ENCODE data around the gene TPPP3. TPM values are rescaled to one million over a fixed set of nuclear protein-coding genes. Genes with fewer than 3 reads are reported as not detected.
"Not testable (repeated sequence)": the region's sequence is repeated elsewhere in the genome, so short reads cannot be mapped to it uniquely, and the experiment has no call there.

Gene TPPP3
- total RNA-seq, 1 donor from 2014 or later = 0.46 TPM

DNA sequence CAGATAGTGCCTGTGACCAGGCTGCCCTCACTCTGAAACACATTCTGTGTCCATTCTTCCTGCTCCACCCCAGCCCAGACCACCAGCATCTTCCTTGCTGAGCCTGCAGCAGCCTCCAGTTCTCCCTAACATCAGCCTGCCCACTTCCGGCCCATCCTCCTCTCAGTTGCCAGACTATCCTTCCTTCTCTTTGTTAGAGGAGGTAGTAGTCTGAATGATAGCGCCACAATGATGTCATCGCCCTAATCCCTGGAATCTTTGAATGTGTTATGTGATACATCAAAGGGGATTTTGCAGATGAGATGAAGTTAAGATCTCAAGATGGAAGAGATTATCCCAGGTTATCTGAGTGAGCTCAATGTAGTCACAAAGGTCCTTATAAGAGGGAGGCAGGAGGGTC is 26.2 kb upstream of the TPPP3 start:
- Histone ChIP-seq H3K4me3 (ENCODE audit: low read depth, low read length) (no peak overlapping the region), H3K27me3 (ENCODE audit: control insufficient read depth, insufficient read depth, low read length) (peaks cover 1% of the 10 kb centered on the region), H3K36me3 (ENCODE audit: control insufficient read depth, insufficient read depth, low read length) (no peaks in the 10 kb centered on the region)
- DNase-seq (ENCODE audit: low read depth) = no peak
- TF ChIP-seq CTCF (IDR thresholded peaks at IDR 0.05; ENCODE audit: insufficient read depth, low read length, poor library complexity, severe bottlenecking) = no peak

- no peak for TF ChIP-seq CTCF (IDR thresholded peaks at IDR 0.05; ENCODE audit: insufficient read depth, low read length, poor library complexity, severe bottlenecking)
- H3K4me3 ChIP-seq (ENCODE audit: low read depth, low read length) = no peak overlapping the region
- no peak for DNase-seq (ENCODE audit: low read depth)
These were observed 24.2 kb upstream of the TPPP3 start for GRCh38 chr16:67417333-67418061.

DNA sequence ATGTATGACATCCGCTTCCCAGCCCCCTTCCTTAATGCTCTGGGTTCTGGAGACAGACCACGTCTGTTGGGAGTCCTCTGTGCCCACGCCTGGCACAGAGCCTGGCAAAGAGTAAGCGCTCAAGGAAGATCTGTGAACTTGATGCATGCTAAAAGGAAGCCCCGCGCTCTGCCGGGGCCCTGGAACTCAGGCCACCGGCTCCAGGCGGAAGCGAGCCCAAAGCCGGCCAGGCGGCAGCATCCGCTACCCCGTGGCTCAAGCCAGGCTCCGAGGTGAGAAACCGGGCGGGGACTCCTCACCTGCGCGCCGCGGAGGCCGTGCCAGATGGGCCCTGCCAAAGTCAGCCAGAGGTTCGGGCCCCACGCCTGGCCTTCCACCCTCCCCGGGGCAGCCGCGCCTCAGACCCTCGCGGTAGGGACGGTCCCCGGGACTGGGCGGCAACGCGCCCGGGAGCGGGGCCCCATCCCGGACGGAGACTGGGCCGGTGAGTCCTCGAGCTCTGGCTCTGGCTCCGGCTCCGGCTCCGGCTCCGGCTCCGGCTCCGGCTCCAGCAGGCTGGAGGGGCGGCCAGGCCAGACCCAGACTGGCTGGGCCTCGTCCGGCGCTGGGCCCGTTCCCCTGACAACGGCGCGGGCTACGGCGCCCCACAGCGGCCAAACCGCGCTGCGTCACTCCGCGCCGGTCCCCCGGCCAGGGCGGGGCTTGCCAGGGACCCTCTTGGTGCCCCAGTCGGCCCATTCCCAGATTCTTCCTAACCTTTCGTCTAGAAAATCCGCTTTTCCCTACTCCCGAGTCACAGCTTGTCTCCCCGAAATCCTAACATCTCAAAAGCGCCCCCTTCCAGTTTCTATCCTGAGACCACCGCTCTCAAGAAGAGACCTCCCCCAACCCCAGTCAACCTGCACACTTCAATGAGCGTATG is 22.8 kb upstream of the TPPP3 start, which contains the start of gene ZDHHC1:
ZDHHC1 (minus strand) TSS at position 606 of the 922 bp plus-strand sequence. CDS start 8,702 bp downstream, outside the sequence.
- no peak for DNase-seq (ENCODE audit: low read depth)
- no peak for TF ChIP-seq CTCF (IDR thresholded peaks at IDR 0.05; ENCODE audit: insufficient read depth, low read length, poor library complexity, severe bottlenecking)
- no peaks in the 10 kb centered on the region for H3K36me3 ChIP-seq (ENCODE audit: control insufficient read depth, insufficient read depth, low read length)
- peak within 1 kb of the TSS; percentile 80 for H3K4me3 ChIP-seq (ENCODE audit: low read depth, low read length)
- no peaks in the 10 kb centered on the region for H3K27me3 ChIP-seq (ENCODE audit: control insufficient read depth, insufficient read depth, low read length)

More at GRCh38 chr16:67417333-67418061, 24.2 kb upstream of the TPPP3 start:
- Histone ChIP-seq H3K27me3 (ENCODE audit: control insufficient read depth, insufficient read depth, low read length) (no peaks in the 10 kb centered on the region), H3K36me3 (ENCODE audit: control insufficient read depth, insufficient read depth, low read length) (no peaks in the 10 kb centered on the region)

DNA sequence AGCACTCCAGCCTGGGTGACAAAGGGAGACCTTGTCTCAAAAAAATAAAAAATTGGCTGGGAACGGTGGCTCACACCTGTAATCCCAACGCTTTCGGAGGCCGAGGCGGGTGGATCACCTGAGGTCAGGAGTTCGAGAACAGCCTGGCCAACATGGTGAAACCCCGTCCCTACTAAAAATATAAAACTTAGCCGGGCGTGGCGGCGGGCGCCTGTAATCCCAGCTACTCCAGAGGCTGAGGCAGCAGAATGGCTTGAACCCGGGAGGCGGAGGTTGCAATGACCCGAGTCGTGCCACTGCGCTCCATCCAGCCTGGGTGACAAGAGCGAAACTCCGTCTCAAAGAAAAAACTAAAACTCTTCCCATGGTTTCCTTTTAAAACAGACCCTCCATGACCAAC is 22.1 kb upstream of the TPPP3 start:
- not testable (repeated sequence) for H3K27me3 ChIP-seq (ENCODE audit: control insufficient read depth, insufficient read depth, low read length); DNase-seq (ENCODE audit: low read depth)

DNA sequence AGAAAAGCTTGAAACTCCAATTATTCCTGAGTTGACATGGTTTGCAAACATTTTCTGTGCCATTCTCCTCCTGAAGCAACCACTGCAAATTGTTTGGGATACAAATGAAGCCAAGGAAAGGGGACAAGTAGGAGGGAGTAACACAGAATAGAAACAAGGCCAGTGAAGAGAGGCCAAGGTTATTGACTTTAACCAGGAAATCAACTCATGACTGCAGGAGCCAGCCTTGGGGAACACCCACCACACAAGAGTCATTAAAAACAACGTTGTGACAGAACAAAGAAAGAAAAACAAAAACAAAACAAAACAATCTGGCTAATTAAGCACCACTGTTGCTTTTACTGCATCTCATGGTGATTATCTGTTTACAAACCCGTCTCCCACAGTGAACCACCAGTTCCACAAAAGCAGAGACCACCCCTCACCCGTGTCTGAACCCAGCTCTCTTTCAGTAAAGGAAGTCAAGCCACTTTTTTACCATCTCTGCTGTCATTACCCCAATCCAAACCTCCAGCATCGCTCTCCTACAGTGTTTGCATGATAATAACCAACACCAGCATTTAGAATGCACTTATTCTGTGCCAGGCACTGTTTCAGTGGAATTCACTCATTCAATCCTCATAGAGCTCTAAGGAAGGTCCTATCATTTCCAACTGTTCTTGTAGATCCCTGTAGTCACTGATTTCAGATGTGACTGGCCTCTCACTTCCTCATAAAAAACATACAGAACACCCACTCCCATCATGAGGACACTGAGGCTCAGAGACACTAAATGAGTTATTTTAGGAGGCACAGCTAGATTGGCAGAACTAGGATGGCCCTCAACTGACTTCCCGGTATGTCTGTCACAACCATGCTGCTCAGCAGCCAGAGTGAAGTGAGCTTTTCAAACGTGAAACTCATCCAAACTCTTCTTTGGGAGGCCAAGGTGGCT is 20.9 kb upstream of the TPPP3 start:
- no peak for DNase-seq (ENCODE audit: low read depth)
- Histone ChIP-seq H3K36me3 (ENCODE audit: control insufficient read depth, insufficient read depth, low read length) (no peaks in the 10 kb centered on the region), H3K27me3 (ENCODE audit: control insufficient read depth, insufficient read depth, low read length) (no peaks in the 10 kb centered on the region), H3K4me3 (ENCODE audit: low read depth, low read length) (no peak overlapping the region)
- TF ChIP-seq CTCF (IDR thresholded peaks at IDR 0.05; ENCODE audit: insufficient read depth, low read length, poor library complexity, severe bottlenecking) = no peak

More for the DNA sequence above, 22.1 kb upstream of the TPPP3 start:
- H3K4me3 ChIP-seq (ENCODE audit: low read depth, low read length) = peak overlapping the region; percentile 80
- not testable (repeated sequence) for H3K36me3 ChIP-seq (ENCODE audit: control insufficient read depth, insufficient read depth, low read length)

All from kidney epithelial cell (primary cell).